ENCODE measurements around the gene KPNA4.

KPNA4 gene

GRCh38 chr3:160449636-160450598 is 115.5 kb downstream of the KPNA4 start, which contains the start of gene TRIM59:
Gene TRIM59, minus strand, starts transcription at chr3:160449786. Its CDS starts 10,603 bp downstream, at chr3:160439183.
- peak; percentile 99 for DNase-seq

- no peak for DNase-seq
Measured at GRCh38 chr3:160448845-160449635, 116.3 kb downstream of the KPNA4 start.

- DNase-seq: no peak
Measured at GRCh38 chr3:160447544-160447943, 117.8 kb downstream of the KPNA4 start.

GRCh38 chr3:160446522-160447056 is 118.8 kb downstream of the KPNA4 start:
- no peak for DNase-seq

- no peak for DNase-seq
Measured at GRCh38 chr3:160445854-160446253, 119.5 kb downstream of the KPNA4 start.
